Endodermal cell (in vitro differentiated cells): Measurements from ENCODE around the gene TBX5. TPM values are rescaled to one million over a fixed set of nuclear protein-coding genes. Genes with fewer than 3 reads are reported as not detected.

Experiments
- DNase-seq: peaks from one replicate; pipeline ENCODE4 v3.0.0-alpha.2; 2017
- H3K27ac ChIP-seq: 2 replicates; pipeline ENCODE4 v1.5.1; 2013; ENCODE audit warnings: mild to moderate bottlenecking, low read depth, low read length, moderate library complexity
- H3K27me3 ChIP-seq: 2 replicates; pipeline ENCODE4 v1.6.1; 2013; ENCODE audit warnings: mild to moderate bottlenecking, low read length, moderate library complexity; ENCODE audit not compliant: insufficient read depth, control insufficient read depth, poor library complexity, severe bottlenecking
- H3K36me3 ChIP-seq: 2 replicates; pipeline ENCODE4 v1.7.0; 2013; ENCODE audit warnings: mild to moderate bottlenecking, low read length, moderate library complexity; ENCODE audit not compliant: control insufficient read depth, insufficient read depth
- H3K4me1 ChIP-seq: one replicate; pipeline ENCODE4 v1.7.0; 2013; ENCODE audit warnings: low read length; ENCODE audit not compliant: control insufficient read depth, insufficient read depth
- H3K4me3 ChIP-seq: 2 replicates; pipeline ENCODE4 v1.5.1; 2013; ENCODE audit warnings: mild to moderate bottlenecking, low read length, moderate library complexity
- H3K9ac ChIP-seq: 2 replicates; pipeline ENCODE4 v1.6.1; 2013; ENCODE audit warnings: mild to moderate bottlenecking, low read length, moderate library complexity; ENCODE audit not compliant: poor library complexity, severe bottlenecking; ENCODE audit errors: extremely low read depth
- H3K9me3 ChIP-seq: 2 replicates; pipeline ENCODE4 v1.6.1; 2013; ENCODE audit warnings: mild to moderate bottlenecking, low read length, moderate library complexity; ENCODE audit not compliant: control insufficient read depth
- H3K27ac Mint-ChIP-seq: 2 replicates; pipeline ENCODE4 v1.8.0; 2020; ENCODE audit warnings: mixed read lengths
- H3K27me3 Mint-ChIP-seq: 2 replicates; pipeline ENCODE4 v1.8.0; 2021; ENCODE audit warnings: mild to moderate bottlenecking, mixed read lengths; ENCODE audit not compliant: insufficient read depth
- H3K36me3 Mint-ChIP-seq: 2 replicates; pipeline ENCODE4 v1.8.0; 2020; ENCODE audit warnings: low read depth, mixed read lengths
- H3K4me1 Mint-ChIP-seq: 2 replicates; pipeline ENCODE4 v1.8.0; 2020; ENCODE audit warnings: mixed read lengths
- H3K4me3 Mint-ChIP-seq: 2 replicates; pipeline ENCODE4 v1.8.0; 2020; ENCODE audit warnings: mild to moderate bottlenecking, moderate library complexity, mixed read lengths
- H3K9me3 Mint-ChIP-seq: 2 replicates; pipeline ENCODE4 v1.8.0; 2020; ENCODE audit warnings: mild to moderate bottlenecking, mixed read lengths
- WGBS, 2 experiments: methylation state at CpG; one replicate each; pipeline versions ENCODE4 v1.1.5 to v1.1.7; 2013; ENCODE audit warnings: missing lambda C conversion rate in 2 of 2, mixed read lengths in 1 of 2; ENCODE audit not compliant: insufficient coverage in 1 of 2, insufficient read length in 1 of 2; 5-methylcytosine and 5-hydroxymethylcytosine counted together
- total RNA-seq, 2 donors: library from RNA; stranded (reverse); fragmentation: NEBNext Ultra II Directional in 1 of 2; extraction: Animal tissue kit (Norgen Biotek cat#: 25700) in 1 of 2; gene quantifications; 2 replicates in 1 of 2; 3 replicates in 1 of 2; pipeline ENCODE4 v1.2.1, GENCODE V29; 2021
- TF ChIP-seq, protein P1 (sequence below): fragments of 200-600 bp; sonication (generic); conservative IDR thresholded peaks from 2 replicates; pipeline ENCODE4 v1.5.0; 2021; ENCODE audit warnings: antibody characterized with exemption, mild to moderate bottlenecking

The TBX5 gene
- total RNA-seq, 2 donors from 2014 or later = not detected

DNA sequence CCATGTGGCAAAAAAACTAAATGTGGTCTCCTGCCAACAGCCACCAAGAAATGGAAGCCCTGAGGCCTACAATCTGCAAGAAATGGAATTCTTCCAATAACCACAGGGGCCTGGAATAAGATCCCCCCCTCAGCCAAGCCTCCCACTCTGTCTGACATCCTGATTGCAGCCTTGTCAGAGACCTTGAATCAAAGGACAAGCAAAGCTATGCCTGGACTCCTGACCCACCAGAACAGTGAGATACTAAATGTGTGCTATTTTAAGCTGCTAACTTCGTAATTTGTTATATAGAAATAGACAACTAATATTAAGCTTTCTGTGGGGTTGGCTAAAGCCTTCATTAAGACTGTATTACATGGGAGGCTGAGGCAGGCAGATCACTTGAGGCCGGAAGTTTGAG is 77.7 kb downstream of the TBX5 start:
- H3K27me3 Mint-ChIP-seq = peaks cover 3% of the 10 kb centered on the region
- H3K36me3 Mint-ChIP-seq = no peaks in the 10 kb centered on the region
- DNase-seq = no peak
- 86 to 100% methylated on average over 1 to 2 of the region's 2 CpGs for WGBS, 2 experiments
- Histone ChIP-seq H3K36me3 (no peaks in the 10 kb centered on the region), H3K4me3 (no peak overlapping the region), H3K9me3 (peaks cover 12% of the 10 kb centered on the region), H3K27me3 (no peaks in the 10 kb centered on the region), H3K27ac (no peak overlapping the region), H3K9ac (no peak overlapping the region), H3K4me1 (no peaks in the 10 kb centered on the region)
- H3K27ac Mint-ChIP-seq = no peak overlapping the region
- TF ChIP-seq, protein P1, sequence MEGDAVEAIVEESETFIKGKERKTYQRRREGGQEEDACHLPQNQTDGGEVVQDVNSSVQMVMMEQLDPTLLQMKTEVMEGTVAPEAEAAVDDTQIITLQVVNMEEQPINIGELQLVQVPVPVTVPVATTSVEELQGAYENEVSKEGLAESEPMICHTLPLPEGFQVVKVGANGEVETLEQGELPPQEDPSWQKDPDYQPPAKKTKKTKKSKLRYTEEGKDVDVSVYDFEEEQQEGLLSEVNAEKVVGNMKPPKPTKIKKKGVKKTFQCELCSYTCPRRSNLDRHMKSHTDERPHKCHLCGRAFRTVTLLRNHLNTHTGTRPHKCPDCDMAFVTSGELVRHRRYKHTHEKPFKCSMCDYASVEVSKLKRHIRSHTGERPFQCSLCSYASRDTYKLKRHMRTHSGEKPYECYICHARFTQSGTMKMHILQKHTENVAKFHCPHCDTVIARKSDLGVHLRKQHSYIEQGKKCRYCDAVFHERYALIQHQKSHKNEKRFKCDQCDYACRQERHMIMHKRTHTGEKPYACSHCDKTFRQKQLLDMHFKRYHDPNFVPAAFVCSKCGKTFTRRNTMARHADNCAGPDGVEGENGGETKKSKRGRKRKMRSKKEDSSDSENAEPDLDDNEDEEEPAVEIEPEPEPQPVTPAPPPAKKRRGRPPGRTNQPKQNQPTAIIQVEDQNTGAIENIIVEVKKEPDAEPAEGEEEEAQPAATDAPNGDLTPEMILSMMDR = no peak
- no peak overlapping the region for H3K4me3 Mint-ChIP-seq
- H3K4me1 Mint-ChIP-seq = peaks cover 9% of the 10 kb centered on the region
- peaks cover 3% of the 10 kb centered on the region for H3K9me3 Mint-ChIP-seq

DNA sequence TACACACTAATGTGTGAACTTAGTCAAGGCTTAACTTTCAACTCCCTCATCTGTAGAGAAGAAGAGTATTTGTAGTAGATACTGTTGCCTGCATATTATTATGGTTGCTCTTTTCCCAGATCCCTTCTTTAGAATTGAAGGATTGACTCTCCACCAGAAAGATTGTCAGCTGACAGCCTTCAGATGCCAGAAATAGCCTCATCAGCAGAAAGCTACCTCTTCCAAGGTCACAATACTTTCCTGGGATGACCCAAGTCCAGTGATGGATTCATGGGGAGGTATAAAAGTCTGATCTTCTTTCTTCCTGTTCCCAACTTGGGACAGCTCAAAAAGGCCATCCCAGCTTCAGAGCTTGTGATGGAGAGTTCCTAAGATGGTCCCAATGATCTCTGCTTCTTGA is 78.2 kb downstream of the TBX5 start:
- no peak overlapping the region for H3K4me3 Mint-ChIP-seq
- H3K4me1 Mint-ChIP-seq = peaks cover 9% of the 10 kb centered on the region
- Histone ChIP-seq H3K4me3 (no peak overlapping the region), H3K9ac (no peak overlapping the region), H3K27me3 (no peaks in the 10 kb centered on the region), H3K4me1 (no peaks in the 10 kb centered on the region), H3K27ac (no peak overlapping the region), H3K9me3 (peaks cover 12% of the 10 kb centered on the region), H3K36me3 (no peaks in the 10 kb centered on the region)
- H3K27me3 Mint-ChIP-seq = peaks cover 4% of the 10 kb centered on the region
- no peak for DNase-seq
- H3K36me3 Mint-ChIP-seq = no peaks in the 10 kb centered on the region
- H3K9me3 Mint-ChIP-seq = peaks cover 3% of the 10 kb centered on the region
- TF ChIP-seq, protein P1 = no peak
- H3K27ac Mint-ChIP-seq = no peak overlapping the region

DNA sequence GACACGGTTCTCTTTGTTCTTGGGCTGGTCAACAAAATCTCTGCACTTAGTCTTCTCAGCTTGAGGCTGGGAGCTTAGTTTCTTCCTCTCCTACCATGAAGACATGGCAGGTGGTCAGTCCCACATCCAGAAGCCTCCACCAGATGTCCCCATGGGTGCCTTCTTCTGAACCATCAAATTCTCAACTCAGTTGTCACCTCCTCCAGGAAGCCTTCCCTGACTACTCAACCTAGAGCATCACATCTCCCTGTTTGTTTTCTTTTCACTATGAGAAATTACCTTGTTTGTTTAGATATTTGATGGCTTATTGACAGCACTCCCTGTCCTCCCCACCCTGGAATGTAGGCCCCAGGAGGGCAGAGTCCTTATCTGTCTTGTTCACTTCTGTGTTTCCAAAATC is 84.4 kb downstream of the TBX5 start:
- Mint-ChIP-seq H3K36me3 (no peaks in the 10 kb centered on the region), H3K4me3 (no peak overlapping the region), H3K4me1 (no peaks in the 10 kb centered on the region), H3K27me3 (peaks cover 2% of the 10 kb centered on the region), H3K9me3 (no peaks in the 10 kb centered on the region), H3K27ac (no peak overlapping the region)
- 90 to 100% methylated on average over 1 of the region's 1 CpG for WGBS, 2 experiments
- Histone ChIP-seq H3K36me3 (no peaks in the 10 kb centered on the region), H3K27me3 (no peaks in the 10 kb centered on the region), H3K27ac (no peak overlapping the region), H3K4me3 (no peak overlapping the region), H3K4me1 (no peaks in the 10 kb centered on the region), H3K9ac (no peak overlapping the region), H3K9me3 (no peaks in the 10 kb centered on the region)
- no peak for DNase-seq
- TF ChIP-seq, protein P1 = no peak
